GM12864 (cell line): Measurements from ENCODE around the gene LRRC45.

Experiments
- DNase-seq: peaks from one replicate; pipeline ENCODE4 v3.0.0-alpha.2; 2011; ENCODE audit warnings: low read depth
- H3K4me3 ChIP-seq: 2 replicates; pipeline ENCODE4 v1.5.1; 2011; ENCODE audit warnings: mild to moderate bottlenecking, low read depth, low read length, control low read depth
- TF ChIP-seq, protein P1 (sequence below): IDR thresholded peaks from 2 replicates; pipeline ENCODE4 v1.5.1; 2011; ENCODE audit warnings: low read depth, mild to moderate bottlenecking, moderate library complexity, low read length, control low read depth, inconsistent platforms; ENCODE audit errors: missing control alignments

Gene LRRC45

DNA sequence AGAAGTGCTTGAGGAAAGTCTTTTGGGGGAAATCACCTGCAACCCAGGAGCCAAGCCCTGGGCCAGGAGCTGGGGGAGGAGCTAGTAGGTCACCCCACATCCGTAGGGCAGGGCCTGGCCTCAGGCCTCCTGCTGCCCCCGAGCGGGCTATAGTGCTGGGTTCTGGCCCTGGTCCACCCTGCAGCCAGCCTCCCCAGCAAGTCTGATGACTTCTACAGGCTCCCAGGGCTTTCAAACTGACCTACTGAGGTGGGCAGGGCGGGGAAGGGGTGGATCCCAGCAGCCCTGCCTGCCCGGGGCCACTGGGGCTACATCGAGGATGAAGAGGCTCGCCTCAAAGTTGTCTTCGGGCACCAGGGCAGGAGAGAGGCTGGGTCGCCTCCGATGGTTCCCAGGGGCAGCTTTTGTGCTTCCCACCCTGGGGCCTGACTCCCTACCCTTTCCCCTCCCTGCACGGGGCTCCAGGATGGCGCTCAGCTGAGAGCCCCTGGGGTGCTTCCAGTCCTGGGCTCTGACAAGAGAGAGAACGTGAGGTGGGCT, 5.4 kb upstream of the LRRC45 start:
- H3K4me3 ChIP-seq: no peak overlapping the region
- TF ChIP-seq, protein P1, sequence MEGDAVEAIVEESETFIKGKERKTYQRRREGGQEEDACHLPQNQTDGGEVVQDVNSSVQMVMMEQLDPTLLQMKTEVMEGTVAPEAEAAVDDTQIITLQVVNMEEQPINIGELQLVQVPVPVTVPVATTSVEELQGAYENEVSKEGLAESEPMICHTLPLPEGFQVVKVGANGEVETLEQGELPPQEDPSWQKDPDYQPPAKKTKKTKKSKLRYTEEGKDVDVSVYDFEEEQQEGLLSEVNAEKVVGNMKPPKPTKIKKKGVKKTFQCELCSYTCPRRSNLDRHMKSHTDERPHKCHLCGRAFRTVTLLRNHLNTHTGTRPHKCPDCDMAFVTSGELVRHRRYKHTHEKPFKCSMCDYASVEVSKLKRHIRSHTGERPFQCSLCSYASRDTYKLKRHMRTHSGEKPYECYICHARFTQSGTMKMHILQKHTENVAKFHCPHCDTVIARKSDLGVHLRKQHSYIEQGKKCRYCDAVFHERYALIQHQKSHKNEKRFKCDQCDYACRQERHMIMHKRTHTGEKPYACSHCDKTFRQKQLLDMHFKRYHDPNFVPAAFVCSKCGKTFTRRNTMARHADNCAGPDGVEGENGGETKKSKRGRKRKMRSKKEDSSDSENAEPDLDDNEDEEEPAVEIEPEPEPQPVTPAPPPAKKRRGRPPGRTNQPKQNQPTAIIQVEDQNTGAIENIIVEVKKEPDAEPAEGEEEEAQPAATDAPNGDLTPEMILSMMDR: no peak
- no peak for DNase-seq

DNA sequence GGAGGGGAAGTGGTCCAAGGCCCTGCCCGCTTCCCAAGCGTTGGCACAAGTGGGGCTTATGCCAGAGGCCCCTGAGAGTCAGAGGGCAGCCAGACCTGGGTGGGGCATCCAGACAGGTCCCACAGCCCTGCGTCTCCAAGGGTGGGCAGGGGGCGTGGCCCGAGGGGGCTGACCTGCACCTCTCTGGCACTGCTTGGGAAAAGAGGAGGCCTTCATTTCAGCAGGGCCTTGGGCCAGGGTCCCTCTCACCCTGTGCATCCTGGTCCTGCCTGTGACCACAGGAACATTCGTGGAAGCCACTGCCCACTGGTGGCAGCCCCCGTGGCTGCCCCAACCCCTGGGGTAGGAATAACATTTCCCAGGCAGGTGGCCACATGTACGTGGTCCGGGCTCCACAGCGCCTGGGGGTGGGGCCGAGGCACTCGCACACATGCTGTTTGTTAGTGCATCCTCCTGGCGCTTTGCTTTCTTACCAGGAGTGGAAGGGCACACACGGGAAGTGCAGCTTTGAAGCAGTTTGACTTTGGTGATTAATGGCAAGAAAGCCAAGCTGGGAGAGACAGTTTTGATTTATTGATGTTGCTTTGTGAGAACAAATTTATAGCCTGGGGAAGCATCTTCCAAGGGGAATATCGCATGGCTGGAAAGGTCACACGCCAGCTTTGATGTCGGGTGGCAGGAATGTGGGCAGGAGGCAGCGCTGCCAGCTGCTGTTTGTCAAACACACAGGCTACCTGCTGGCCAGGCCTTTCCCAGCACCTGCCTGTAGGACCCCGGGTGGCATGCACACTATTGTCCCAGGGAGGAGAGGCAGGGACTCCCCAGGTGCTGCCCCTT, 4.7 kb upstream of the LRRC45 start:
- H3K4me3 ChIP-seq: no peak overlapping the region
- DNase-seq: no peak
- TF ChIP-seq, protein P1: no peak

DNA sequence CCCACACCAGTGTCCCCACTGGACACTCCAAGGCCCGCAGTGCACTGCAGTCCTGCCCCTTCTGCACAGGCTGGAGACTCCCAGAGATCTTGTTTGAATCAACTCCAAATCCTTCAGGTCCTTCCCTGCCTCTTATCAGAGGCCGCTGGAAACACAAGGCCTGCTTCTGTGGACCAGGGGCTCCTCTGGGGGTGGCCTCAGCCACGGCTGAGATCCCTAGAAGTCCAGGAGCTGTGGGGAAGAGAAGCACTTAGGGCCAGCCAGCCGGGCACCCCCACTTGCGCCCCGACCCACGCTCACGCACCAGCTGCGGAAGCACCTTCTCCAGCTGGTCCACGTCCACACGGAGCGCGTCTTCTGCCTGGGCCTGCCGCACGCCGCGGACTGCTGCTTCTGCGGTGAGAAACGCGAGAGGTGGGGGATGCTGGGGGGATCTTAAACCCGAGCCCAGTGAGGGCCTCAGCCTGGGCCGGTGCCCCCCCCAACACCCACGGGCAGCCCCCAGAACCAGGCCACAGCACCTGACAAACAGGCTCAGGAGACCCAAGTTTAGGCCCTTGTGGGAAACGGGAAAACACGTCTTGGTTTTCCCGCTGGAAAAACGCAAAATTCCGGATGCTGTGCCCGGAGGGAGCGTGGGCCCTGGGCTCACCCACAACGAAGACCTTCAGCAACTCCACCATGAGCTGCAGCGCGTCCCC, 4.0 kb upstream of the LRRC45 start:
- no peak for DNase-seq
- H3K4me3 ChIP-seq: no peak overlapping the region
- TF ChIP-seq, protein P1: no peak

DNA sequence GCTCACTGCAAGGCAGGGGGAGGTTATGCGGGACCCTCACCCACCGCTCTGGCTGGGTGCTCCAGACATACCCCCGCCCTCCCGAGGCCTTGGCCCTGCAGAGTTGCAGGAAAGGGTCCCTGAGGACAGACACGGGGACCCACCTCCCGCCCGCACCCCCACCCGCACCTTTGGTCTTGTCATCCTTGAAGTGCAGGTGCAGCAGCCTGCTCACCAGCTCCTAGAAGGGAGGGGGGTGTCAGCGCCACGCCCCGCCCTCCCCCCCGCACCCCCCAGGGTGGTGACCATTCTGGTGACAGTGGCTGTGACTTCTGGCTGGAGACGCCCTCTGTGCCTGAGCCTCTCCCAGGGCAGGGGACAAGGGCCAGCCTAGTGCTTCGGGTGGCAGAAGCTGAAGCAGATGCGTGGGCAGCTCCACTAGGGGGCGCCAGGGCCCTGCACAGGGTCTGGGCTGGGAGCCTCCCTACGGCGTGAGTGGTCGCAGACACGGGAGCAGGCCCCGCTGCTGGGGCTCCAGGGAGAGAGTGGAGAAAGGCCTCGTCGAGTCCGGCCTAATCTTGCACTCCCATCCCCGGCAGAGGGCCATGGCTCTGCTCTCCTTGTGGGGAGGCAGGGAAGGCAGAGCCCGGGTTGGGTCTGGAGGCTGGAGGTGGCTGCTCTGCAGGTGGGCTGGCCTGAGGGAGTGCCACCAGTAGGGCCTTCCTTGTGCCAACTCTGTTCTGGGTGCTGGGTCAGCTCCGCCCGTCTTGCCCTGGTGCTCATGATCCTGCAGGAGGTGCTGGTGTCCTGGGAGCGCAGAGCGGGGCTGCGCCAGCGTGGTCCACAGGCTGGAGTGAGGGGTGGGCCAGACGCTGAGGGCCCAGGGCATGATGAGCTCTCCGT, 3.2 kb upstream of the LRRC45 start:
- H3K4me3 ChIP-seq: no peak overlapping the region
- no peak for DNase-seq
- TF ChIP-seq, protein P1: peak; percentile 89

DNA sequence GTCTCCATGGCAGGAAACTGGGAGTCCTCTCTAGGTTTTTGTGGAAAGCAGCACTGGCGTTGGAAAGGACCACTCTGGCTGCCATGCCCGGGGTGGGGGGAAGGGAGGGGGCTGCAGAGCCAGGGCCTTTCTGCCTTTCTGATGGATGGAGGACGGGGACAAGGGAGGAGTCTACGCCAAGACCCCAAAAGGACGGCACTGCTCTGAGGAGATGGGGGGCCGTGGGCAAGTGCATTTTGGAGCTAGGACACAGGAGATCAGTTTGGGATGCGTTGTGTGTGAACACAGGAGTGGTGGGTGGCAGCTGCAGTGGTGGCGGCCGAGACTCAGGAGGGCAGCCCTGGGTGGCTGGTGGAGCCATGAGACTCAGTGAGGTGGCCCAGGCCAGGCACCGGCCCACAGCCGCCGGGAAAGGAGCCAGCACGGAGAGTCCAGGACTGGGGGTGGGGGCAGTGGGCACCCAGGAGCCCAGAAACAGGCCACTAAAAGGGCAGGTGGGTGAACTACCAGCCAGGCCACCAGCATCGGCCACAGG, 2.5 kb upstream of the LRRC45 start:
- TF ChIP-seq, protein P1: no peak
- no peak for DNase-seq
- no peak overlapping the region; the same call in 1 of the 2 replicates for H3K4me3 ChIP-seq
